HEK293T (cell line): ENCODE results near the gene GJD4.

ENCODE experiments used
- CTCF ChIA-PET: fragments of 350-600 bp; formaldehyde crosslinking; extraction: SDS; loops from one replicate; lab custom pipeline; 2021; ENCODE audit warnings: antibody characterized with exemption, inconsistent platforms; lab: Yijun Ruan, JAX
- POLR2A ChIA-PET: fragments of 350-600 bp; formaldehyde crosslinking; extraction: SDS; loops from one replicate; lab custom pipeline; 2020; ENCODE audit warnings: antibody characterized with exemption, inconsistent platforms; lab: Yijun Ruan, JAX
- DNase-seq: peaks from one replicate; pipeline ENCODE4 v3.0.0; 2012; ENCODE audit warnings: mixed read lengths; ENCODE audit errors: extremely low spot score
- ARNT ChIP-seq: fragments of 450-650 bp; IDR thresholded peaks from 2 replicates; pipeline ENCODE4 v1.6.1; 2017; ENCODE audit warnings: mild to moderate bottlenecking
- BHLHE40 ChIP-seq: fragments of 450-650 bp; IDR thresholded peaks from 2 replicates; pipeline ENCODE4 v1.6.1; 2016; ENCODE audit warnings: mild to moderate bottlenecking, moderate library complexity, borderline replicate concordance
- CTBP1 ChIP-seq: fragments of 450-650 bp; IDR thresholded peaks from 2 replicates; pipeline ENCODE4 v1.6.1; 2016; ENCODE audit warnings: borderline replicate concordance
- ELF4 ChIP-seq: fragments of 450-650 bp; IDR thresholded peaks from 2 replicates; pipeline ENCODE4 v1.6.1; 2017; ENCODE audit warnings: antibody characterized with exemption
- FOXA1 ChIP-seq: fragments of 450-650 bp; IDR thresholded peaks from 2 replicates; pipeline ENCODE4 v1.6.1; 2016; ENCODE audit warnings: mild to moderate bottlenecking
- FOXK2 ChIP-seq: fragments of 450-650 bp; IDR thresholded peaks from 2 replicates; pipeline ENCODE4 v1.6.1; 2016; ENCODE audit warnings: mild to moderate bottlenecking
- FOXM1 ChIP-seq: fragments of 450-650 bp; IDR thresholded peaks from 2 replicates; pipeline ENCODE4 v1.6.1; 2017; ENCODE audit warnings: mild to moderate bottlenecking, borderline replicate concordance
- HDGF ChIP-seq: fragments of 450-650 bp; IDR thresholded peaks from 2 replicates; pipeline ENCODE4 v1.6.1; 2017; ENCODE audit warnings: antibody characterized with exemption, borderline replicate concordance
- L3MBTL2 ChIP-seq: fragments of 450-650 bp; conservative IDR thresholded peaks from 2 replicates; pipeline ENCODE4 v1.6.1; 2016; ENCODE audit warnings: mild to moderate bottlenecking
- LEF1 ChIP-seq: fragments of 450-650 bp; IDR thresholded peaks from 2 replicates; pipeline ENCODE4 v1.6.1; 2017; ENCODE audit warnings: mild to moderate bottlenecking, borderline replicate concordance
- NFRKB ChIP-seq: fragments of 450-650 bp; IDR thresholded peaks from 2 replicates; pipeline ENCODE4 v1.6.1; 2016; ENCODE audit warnings: mild to moderate bottlenecking, moderate library complexity
- SP1 ChIP-seq: fragments of 450-650 bp; IDR thresholded peaks from 2 replicates; pipeline ENCODE4 v1.6.1; 2017
- SUZ12 ChIP-seq: fragments of 450-650 bp; IDR thresholded peaks from 2 replicates; pipeline ENCODE4 v1.6.1; 2016; ENCODE audit warnings: mild to moderate bottlenecking
- TARDBP ChIP-seq: fragments of 450-650 bp; IDR thresholded peaks from 2 replicates; pipeline ENCODE4 v1.6.1; 2016
- ZNF384 ChIP-seq: fragments of 450-650 bp; IDR thresholded peaks from 2 replicates; pipeline ENCODE4 v1.6.1; 2016
- TF ChIP-seq, protein P1 (sequence below): fragments of 450-650 bp; IDR thresholded peaks from 2 replicates; pipeline ENCODE4 v1.6.1; 2016

GJD4 gene

DNA sequence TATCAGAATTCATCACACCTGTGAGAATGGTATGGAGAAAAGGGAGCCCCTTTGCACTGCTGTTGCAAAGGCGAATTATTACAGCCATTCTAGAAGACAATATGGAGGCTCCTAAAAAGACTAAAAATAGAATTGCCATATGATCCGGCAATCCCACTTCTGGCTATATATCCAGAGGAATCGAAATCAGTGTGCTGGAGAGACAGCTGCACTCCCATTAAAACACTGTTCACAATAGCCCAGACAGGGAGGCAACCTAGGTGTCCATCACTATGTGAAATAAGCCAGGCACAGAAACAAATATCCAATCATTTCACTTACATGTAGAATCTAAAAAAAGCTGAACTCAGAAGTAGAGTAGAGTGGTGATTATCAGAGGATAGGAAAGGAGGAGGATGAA lies 26.0 kb upstream of the GJD4 start:
- no peak for DNase-seq
- TF ChIP-seq NFRKB (no peak), SP1 (no peak), FOXA1 (no peak), TARDBP (no peak), SUZ12 (no peak), ARNT (no peak), L3MBTL2 (no peak), BHLHE40 (no peak), ZNF384 (no peak), ELF4 (no peak), FOXM1 (no peak), LEF1 (no peak), CTBP1 (no peak), HDGF (no peak), FOXK2 (no peak)
- TF ChIP-seq, protein P1, sequence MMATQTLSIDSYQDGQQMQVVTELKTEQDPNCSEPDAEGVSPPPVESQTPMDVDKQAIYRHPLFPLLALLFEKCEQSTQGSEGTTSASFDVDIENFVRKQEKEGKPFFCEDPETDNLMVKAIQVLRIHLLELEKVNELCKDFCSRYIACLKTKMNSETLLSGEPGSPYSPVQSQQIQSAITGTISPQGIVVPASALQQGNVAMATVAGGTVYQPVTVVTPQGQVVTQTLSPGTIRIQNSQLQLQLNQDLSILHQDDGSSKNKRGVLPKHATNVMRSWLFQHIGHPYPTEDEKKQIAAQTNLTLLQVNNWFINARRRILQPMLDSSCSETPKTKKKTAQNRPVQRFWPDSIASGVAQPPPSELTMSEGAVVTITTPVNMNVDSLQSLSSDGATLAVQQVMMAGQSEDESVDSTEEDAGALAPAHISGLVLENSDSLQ = no peak
- CTCF ChIA-PET = no interaction called here
- POLR2A ChIA-PET = no interaction called here

DNA sequence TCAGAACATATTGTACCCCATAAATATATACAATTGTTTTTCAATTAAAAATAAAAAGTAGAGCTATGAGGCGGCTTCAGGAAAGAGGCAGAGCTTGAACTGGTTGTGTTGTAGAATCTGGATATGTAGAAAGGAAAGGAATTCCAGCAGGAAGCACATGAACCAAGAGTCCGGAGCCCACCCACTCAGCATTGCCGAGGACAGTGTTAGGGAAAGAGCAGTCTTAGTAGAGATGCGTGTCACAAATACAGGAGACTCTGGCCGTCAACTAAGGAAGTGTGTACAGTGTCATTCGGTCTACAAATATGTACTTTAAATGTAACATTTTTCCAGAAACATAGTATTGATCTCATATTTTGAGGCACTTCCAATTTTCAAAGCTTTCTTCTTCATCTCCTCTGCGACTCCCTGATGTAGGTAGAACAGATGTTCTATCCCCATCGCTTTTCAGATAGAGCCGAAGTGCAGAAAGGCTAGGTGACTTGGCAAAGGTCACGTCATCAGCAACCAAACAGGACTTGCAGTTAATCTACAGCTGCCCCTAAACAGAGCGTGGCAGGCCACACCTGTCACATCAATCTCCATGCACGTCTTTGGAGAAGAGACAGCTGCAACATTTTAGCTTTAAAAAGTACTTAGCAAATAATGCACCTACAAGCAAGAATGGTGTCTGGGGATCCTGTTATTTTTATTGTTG lies 25.3 kb upstream of the GJD4 start:
- no peak for DNase-seq
- ChIA-PET POLR2A (interaction anchor here (0.5 kb wide), 1 partner anchor 328 kb away, joined by 3 read pairs; no protein-coding TSS in a partner anchor), CTCF (no interaction called here)
- TF ChIP-seq FOXA1 (no peak), LEF1 (no peak), HDGF (no peak), BHLHE40 (no peak), FOXK2 (no peak), NFRKB (no peak)

DNA sequence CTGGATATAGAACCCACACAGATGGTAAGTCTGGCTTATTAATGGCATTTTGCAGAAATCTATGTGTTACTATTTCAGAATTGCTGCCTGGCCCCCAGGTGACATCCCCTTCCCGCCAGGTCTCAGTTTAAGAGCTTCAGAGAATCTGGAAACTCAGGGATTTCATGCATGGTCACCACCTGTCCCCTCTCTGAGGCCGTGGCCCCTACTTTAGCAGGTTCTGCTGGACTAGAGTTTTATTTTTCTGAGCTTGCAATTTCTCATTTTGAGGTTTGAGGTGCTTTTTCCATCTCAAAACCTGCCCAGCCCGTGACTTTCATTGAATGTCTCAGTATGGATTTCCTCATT lies 24.7 kb upstream of the GJD4 start:
- POLR2A ChIA-PET = interaction anchor here (0.5 kb wide), 1 partner anchor 327 kb away, joined by 3 read pairs; no protein-coding TSS in a partner anchor
- TF ChIP-seq L3MBTL2 (no peak), TARDBP (no peak), FOXA1 (no peak), CTBP1 (no peak), NFRKB (no peak), LEF1 (no peak), FOXM1 (no peak), ARNT (no peak), HDGF (no peak)
- TF ChIP-seq, protein P1 = no peak
- no peak for DNase-seq
- CTCF ChIA-PET = no interaction called here

DNA sequence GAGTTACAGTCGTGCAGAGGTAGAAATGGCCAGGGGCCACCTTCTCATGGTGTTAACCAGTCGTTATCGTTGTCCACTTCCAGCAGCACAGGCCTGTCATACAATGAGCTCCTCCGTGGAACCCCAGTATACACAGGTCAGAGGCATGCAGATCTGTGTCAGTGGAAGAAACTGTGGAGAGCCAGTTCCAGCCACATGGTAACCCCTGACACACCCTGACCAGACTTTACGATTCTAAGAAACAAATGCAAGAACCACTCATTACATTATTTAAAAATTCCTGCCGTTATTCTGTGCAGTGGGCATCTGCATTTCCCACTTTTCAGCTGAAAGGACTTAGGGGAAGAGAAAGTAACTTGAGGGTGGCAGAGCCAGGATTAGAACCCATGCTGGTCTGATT lies 23.5 kb upstream of the GJD4 start:
- TF ChIP-seq SP1 (no peak), CTBP1 (no peak), ZNF384 (no peak)
- TF ChIP-seq, protein P1 = no peak
- CTCF ChIA-PET = no interaction called here
- no peak for DNase-seq
- POLR2A ChIA-PET = no interaction called here

DNA sequence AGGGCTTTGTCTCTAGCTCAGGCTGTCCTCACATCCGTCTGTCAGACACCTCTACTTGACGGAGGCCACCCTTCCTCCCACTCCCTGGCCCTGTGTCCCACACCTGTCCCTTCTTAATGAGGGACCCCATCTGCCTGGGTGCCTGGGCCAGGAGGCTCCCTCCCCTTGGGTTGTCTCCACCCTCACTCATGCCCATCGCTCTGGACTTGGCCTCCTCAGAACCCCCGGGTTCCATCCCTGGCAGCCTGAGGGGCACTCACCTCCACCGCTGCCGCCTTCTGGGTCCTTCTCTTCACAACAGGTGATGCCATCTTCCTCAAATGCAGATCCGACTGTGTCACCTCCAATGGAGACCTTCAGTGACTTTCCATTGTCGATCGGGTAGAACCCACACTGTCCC lies 20.2 kb upstream of the GJD4 start:
- ChIA-PET CTCF (no interaction called here), POLR2A (no interaction called here)
- DNase-seq = no peak
- TF ChIP-seq FOXK2 (no peak), HDGF (no peak), SUZ12 (no peak), FOXA1 (no peak), FOXM1 (no peak), SP1 (no peak), ZNF384 (no peak), ELF4 (no peak)

DNA sequence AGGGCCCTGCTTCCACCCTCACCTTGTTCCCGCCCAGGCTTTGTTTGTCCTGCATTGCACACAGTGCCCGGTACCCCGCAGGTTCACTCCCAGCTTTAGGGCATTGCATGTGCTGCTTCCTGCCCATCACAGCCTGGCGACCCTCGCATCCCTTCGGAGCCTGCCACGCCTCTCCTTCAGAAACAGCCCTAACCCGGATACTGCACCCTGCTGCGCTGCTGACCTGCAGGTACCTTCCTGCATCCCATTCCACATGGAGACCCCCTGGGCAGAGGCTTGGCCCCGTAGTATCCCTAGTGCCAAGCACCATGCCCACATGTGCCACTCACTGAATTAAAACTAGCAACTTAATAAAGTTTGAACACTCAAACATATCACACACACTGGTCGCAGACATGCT lies 19.8 kb upstream of the GJD4 start:
- ChIA-PET POLR2A (no interaction called here), CTCF (no interaction called here)
- TF ChIP-seq ELF4 = no peak
- DNase-seq = no peak
